ENCODE data around the gene ABCA4.
"Not testable (repeated sequence)": the region's sequence is repeated elsewhere in the genome, so short reads cannot be mapped to it uniquely, and the experiment has no call there.

ABCA4 gene

GRCh38 chr1:93979040-93979717 is 141.8 kb downstream of the ABCA4 start:
- no peak for DNase-seq (ENCODE audit: low read depth)

- DNase-seq (ENCODE audit: low read depth) = no peak
Observed at GRCh38 chr1:93977598-93977945, 143.4 kb downstream of the ABCA4 start.

- no peak for DNase-seq (ENCODE audit: low read depth)
Observed at GRCh38 chr1:93976711-93977597, 144.0 kb downstream of the ABCA4 start.

GRCh38 chr1:93976291-93976690 is 144.7 kb downstream of the ABCA4 start:
- DNase-seq (ENCODE audit: low read depth) = no peak

GRCh38 chr1:93972341-93972740 is 148.6 kb downstream of the ABCA4 start:
- no peak for DNase-seq (ENCODE audit: low read depth)

GRCh38 chr1:93969887-93970286 is 151.1 kb downstream of the ABCA4 start:
- DNase-seq (ENCODE audit: low read depth) = no peak

GRCh38 chr1:93969371-93969770 is 151.6 kb downstream of the ABCA4 start:
- no peak for DNase-seq (ENCODE audit: low read depth)

GRCh38 chr1:93967306-93967705 is 153.6 kb downstream of the ABCA4 start:
- DNase-seq (ENCODE audit: low read depth) = no peak

GRCh38 chr1:93965888-93966287 is 155.1 kb downstream of the ABCA4 start:
- no peak for DNase-seq (ENCODE audit: low read depth)

GRCh38 chr1:93965256-93965655 is 155.7 kb downstream of the ABCA4 start:
- DNase-seq (ENCODE audit: low read depth) = no peak

GRCh38 chr1:93964777-93965200 is 156.2 kb downstream of the ABCA4 start:
- DNase-seq (ENCODE audit: low read depth) = no peak

- DNase-seq (ENCODE audit: low read depth) = no peak
Observed at GRCh38 chr1:93964096-93964776, 156.7 kb downstream of the ABCA4 start.

- no peak for DNase-seq (ENCODE audit: low read depth)
Observed at GRCh38 chr1:93963585-93963984, 157.4 kb downstream of the ABCA4 start.

GRCh38 chr1:93961906-93962305 is 159.0 kb downstream of the ABCA4 start:
- no peak for DNase-seq (ENCODE audit: low read depth)

- no peak for DNase-seq (ENCODE audit: low read depth)
Observed at GRCh38 chr1:93961443-93961842, 159.5 kb downstream of the ABCA4 start.

- DNase-seq (ENCODE audit: low read depth) = no peak
Observed at GRCh38 chr1:93960641-93961147, 160.3 kb downstream of the ABCA4 start.

GRCh38 chr1:93959413-93959812 is 161.5 kb downstream of the ABCA4 start:
- DNase-seq (ENCODE audit: low read depth) = no peak

GRCh38 chr1:93958726-93959100 is 162.2 kb downstream of the ABCA4 start:
- no peak for DNase-seq (ENCODE audit: low read depth)

GRCh38 chr1:93958032-93958725 is 162.8 kb downstream of the ABCA4 start:
- DNase-seq (ENCODE audit: low read depth) = no peak

GRCh38 chr1:93955765-93956164 is 165.2 kb downstream of the ABCA4 start:
- no peak for DNase-seq (ENCODE audit: low read depth)

GRCh38 chr1:93947002-93947686 is 173.8 kb downstream of the ABCA4 start:
- DNase-seq (ENCODE audit: low read depth) = not testable (repeated sequence)
